CD4-positive, alpha-beta T cell treated with Interleukin-15 for 1 hour (primary cell): ENCODE results near the gene YY1.
A peak's percentile ranks its signal among the peaks of the same experiment; 100 is the strongest.
"Not testable (repeated sequence)": the region's sequence is repeated elsewhere in the genome, so short reads cannot be mapped to it uniquely, and the experiment has no call there.

ENCODE experiments used
- DNase-seq: peaks from one replicate; pipeline ENCODE4 v3.0.0-alpha.2; 2020

The YY1 gene

DNA sequence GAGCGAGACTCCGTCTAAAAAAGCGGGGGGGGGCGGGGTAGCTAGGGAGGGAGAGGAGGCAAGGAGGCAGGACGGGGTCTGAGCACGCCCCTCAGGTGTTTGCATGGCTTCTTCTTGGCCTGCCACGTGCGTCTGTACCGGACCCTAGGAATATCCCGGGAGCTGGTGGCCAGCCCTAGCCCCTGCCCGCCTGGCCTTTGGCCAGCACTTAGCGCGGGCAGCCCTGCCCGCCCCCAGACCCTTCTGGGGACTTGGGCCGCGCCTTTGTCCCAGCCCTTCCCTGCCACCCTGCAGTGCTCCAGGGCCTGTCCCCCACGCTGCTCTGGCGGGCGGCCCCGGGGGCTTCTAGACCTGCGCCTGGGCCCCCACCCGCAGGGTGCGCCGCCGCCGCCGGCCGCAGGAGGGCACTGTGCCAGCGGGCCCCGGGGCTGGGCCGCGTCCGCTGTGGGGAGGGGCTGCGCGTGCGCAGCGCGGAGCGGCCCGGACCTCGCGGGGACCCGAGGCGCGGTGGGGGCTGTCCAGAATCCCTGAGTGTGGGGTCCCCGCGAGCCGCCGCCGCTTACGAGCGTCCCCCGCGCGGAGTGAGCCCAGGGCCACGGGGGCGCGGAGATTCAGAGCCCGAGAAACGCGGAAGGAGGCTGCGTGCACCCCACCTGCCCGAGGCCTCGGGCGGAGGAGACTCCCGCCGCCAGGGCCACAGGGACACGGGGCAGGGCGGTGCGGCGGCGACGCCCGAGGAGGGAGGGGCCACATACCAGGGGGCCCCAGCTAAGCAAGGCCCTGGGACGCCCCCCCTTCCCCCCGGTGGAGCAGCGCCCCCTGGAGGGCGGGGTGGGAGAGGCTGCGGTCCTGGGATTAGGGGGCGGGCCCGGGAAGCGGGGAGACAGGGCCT is 46.3 kb downstream of the YY1 start:
- DNase-seq, result peak; percentile 74

DNA sequence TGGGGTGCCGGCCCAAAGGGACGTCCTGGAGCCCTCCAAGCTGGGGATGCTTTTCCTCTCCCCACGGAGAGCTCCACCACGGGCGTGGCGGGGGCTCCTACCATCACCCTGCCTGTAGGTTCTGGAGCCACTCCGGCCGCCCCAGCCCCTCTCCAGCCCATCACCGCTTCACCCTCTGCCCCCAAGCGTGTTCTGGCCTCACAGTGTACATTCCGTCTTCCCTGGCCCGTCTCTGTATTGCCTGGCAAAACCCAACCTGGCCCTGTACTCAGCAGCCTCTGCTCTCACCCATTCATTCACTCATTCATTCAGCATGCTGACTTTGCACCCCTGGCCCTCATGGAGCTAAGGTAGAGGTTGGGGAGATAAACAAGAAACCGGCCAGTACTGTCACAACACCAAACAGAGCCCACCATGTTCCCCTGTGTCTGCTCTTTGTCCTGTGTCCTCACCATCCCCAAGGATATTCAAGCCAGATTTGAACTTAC is 47.0 kb downstream of the YY1 start:
- DNase-seq, result no peak

DNA sequence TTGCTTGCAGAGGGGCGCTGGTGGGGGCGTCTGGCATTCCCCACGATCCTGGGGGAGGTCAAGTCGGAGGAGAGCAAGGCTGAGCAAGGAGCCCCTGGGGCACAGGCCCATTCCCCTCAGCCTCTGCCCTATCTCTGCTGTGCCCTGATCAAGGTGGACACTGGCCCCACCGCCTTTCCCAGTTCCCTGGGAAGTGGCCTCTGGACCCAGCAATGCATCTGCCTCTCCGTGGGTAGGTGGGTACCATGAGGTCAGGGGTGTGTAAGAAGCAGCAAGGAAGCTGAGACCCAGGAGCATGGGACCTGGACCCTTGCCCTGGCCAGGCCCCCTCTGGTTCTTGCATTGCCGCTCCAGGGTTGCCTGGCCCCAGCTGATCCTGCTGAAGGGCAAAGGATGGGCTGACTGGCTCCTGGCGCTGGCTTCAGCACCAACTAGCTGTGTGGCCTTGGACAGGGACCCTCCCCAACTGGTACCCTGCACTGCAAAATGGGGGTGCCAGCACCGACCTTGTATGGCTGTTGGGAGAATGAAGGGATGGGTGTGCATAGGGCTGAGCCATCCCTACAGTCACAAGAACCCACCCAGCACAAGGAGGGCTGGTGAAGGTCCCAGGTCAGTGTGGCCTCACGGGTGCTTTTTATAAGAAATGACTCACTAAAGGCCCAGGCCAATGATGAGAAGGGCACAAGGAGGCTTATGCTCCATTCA is 47.7 kb downstream of the YY1 start:
- no peak for DNase-seq

DNA sequence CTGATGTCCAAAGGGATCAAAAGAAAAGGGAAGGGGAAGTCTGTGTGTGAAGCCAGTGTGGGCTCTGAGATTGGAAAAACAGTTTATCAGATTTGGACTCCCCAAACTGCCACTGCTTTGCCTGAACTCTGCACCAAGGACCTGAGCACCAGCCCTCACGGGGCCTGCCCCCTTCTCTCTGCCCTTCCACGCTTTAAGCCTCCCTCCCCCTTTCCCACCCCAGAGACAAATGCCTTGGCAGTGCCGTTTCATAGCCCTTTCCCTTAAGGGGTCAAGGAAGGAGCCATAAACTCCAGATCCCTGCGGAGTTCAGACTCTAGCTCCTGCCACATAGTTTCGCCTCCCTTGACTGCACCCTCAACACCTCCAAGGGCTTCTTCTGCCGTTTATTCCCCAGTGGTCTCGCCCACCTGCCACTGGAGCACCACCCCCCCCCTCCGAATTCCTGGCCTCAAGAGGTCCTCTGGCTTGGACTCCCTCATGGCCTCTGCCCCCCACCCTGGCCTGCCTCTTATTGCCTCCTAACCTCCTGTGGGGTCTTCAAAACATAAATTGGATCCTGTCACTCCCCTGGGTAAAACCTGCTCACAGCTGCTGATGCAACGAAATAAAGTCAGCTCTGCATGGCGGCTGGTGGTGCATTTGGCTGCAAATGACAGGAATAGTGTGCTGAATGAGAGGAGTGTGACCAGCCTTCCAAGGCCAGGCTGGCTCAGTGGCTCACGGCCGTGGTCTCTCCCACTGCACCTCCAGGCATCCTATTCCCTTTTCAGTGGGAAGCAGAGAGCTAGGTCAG is 48.5 kb downstream of the YY1 start:
- DNase-seq, result no peak

DNA sequence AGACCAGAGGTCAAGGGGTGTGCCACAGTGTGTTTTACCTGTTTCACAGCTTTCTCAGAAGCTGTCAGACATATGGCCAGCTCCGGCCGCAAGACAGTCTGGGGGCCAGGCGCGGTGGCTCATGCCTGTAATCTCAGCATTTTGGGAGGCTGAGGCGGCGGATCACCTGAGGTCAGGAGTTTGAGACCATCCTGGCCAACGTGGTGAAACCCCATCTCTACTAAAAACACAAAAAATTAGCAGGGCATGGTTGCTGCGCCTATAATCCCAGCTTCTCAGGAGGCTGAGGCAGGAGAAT is 49.0 kb downstream of the YY1 start:
- not testable (repeated sequence) for DNase-seq

DNA sequence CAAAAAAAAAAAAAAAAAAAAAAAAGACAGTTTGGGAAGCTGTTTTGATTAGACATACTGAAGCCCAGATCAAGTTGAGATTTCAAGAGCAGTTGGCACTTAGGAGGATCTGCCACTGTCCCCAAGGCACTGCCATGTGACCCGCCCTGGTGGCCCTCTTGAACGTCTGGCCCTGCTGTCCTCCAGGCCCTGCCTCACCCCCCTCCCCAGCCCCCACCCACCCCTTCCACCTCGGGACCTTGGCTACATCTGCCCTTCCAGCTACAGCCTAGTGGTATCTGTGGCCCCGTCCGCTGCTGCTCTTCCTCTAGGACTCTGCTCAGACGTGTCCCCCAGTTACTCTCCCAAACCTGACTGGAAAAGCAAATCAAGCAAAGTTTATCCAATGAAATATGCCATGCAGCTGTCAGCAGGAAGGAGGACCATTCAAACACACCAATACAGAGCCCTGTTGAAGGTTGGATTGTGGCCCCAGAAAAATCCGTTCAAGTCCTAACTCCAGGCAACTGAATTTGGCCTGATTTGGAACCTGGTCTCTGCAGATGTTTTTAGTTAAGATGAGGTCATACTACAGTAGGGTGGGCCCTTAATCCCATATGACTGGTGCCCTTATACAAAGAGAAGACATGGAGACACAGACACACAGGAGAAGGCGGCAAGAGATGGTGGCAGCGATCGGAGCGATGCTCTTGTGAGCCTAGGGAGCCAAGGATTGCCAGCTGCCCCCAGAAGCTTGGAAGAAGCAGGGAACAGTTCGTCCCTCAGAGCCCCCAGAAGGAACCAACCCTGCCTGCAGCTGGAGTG is 49.6 kb downstream of the YY1 start:
- no peak for DNase-seq

DNA sequence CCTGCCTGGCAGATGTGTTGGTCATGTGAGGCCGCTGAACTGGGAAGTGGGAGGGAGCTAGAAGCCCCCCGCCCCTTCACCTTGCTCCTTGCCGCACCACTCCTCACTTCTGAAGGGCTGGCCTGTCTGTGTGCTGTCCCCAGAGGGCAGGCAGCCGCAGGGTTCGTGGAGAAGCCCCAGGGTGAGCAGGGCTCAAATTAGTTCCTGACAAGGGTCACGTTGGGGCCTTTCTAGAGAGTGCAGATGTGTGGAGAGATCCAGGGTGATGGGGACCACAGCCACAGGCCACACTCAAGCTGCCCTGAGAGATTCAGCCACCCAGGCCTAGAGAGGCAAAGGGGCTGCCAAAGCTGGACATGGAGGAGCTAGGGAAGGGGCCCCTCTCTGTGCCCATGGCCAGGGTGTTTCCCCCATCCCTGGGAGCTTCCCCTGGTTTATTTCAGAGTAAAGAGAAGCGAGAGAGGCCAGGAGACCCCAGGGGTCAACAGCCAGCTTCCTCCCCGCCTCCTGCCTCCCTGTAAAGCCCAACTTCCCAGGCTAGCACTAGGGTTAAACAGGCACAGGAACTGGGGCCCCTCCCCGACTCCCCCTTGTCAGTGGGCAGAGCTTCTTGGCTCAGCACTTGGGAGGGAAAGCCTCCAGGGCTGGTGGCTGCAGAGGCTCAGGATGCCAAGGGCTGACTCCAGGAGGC is 51.1 kb downstream of the YY1 start:
- no peak for DNase-seq

DNA sequence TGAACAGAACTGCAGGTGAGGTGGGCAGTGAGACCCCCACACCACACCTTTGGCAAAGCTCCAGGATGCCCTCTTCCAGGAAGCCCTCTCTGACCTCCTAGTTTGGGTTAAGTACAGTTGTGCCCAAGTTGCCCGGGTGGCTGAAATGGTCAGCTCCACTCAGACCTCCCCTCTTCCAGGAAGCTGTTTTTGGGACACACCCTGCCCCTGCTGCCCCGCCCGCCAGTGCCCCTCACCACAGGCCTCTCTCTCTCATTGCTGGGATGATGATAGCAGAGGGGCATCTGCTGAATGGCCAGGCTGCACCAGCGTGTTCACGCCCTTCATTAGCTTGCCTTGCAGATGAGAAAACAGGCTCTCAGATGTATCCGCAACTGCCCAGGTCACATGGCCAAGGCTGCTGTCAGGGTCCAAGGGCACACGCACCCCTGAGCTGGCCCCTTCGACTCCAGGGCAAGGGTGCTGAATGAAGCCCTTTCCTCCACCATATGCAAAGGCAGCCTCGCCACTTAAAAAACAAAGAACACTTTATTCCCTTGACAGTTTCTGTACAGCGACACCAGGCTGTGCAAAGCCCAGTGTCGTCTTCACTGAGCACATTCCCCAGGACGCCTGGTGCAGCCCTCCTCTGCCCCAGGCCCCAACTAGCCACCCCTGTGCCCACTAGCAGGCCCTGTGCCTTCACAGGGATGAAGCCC is 51.8 kb downstream of the YY1 start:
- DNase-seq, result no peak

DNA sequence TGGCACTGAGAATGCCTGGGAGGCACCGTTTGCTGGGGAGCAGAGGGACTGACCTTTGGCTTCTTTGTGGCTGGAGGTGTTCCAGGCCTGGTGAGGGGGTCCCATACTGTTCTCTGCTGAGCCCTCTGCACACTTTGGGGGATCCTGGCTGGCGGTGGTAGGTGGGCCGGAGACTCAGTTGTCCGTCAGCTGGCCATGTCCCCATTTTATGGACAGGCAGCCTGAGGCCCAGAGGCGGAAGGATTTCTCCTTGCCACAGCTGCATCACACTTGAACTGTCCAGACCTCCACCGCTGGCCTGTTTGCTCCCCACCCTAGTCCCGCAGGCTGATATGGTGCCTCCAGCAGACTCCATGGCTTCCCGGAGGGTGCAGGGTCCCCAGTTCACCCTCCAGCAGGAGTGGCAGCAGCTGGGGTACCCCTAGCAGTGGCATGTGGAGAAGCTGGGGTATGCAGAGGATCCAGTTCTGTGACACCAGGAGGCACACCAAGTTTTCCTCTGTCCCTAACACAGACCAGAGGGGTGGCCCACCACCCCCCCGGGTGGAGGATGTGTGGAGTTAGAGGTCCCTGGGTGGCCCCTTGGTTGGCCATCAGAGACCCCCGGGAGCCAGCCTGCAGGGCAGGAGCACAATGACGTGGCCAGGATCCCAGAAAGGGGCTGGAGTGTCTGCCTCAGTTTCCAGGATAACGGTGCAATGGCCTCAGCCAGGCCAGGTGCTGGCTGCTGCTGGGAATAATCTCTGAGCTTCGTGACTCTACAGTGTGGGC is 52.5 kb downstream of the YY1 start:
- DNase-seq, result no peak

DNA sequence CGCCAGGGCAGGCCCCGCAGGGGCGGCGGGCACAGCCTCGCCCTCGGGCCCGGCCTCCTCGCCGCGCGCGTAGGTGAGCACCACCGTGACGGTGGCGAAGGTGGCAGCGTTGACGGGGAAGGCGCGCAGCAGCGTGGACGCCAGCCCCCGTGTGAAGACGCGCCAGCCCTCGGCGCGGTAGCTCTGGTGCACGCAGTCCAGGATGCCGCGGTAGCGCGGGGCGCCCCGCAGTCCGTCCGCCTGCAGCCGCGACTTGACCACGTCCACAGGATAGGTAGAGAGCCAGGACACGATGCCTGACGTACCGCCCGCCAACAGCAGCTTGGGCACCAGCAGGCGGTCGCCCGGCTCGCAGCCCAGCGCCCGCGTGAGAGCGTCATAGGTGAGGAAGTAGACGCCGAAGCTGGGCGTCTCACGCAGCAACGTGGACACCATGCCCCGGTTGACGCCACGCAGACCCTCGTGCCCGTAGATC is 53.4 kb downstream of the YY1 start:
- no peak for DNase-seq

DNA sequence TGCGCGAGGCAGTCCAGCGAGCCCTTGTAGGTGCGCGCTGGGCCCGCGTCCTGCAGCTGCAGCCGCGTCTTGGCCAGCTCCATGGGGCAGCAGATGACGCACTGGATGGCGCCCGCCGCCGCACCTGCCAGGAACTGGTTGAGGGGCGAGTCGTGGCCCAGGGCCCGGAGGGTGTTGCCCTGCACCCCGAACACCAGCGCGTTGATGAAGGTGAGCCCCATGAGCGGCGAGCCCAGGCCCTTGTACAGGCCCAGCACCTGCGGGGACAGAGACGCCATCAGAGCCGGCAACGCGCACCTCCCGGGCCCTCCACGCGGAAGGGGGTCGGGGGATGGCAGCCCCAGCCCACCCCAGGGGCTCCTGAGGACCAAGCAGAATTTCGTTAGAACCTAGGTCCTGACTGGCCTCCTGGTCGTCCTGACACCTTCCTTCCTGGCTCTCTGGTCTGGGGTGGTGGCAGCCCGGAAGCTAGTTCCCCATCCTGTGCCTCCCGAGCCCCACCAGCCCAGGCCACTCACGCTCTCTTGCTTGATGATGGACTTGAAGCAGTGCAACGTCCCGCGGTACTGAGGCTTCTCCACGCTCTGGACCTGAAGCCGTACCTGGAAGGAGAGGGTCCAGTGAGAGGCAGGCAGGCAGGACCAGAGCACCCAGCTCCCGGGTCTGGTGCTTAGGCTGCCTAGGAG is 54.0 kb downstream of the YY1 start:
- no peak for DNase-seq

DNA sequence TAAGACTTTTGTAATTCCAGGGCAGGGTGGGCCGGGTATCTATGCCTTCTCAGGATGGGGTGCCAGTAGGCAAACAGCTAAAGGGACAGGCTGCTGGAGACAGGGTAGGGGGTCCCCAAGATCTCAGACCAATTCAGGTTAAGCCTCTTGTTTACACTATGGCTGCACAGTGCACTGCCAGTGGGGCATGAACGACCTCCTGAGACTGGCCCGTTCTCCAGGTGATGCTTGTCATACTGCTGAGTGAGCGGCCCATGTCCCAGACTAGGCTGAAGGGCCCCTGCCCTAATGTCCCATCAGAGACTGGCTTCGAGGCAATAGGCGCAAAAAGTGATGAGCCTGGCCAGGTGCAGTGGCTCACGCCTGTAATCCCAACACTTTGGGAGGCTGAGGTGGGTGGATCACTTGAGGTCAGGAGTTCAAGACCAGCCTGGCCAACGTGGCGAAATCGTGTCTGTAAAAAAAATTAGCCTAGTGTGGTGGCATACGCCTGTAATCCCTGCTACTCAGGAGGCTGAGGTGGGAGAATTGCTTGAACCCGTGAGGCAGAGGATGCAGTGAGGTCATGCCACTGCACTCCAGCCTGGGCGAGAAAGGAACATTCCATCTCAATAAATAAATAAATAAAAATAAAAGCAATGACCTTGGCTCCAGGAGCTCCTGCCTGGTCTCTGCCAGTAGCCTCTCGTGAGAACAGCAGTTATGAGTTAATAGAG is 54.7 kb downstream of the YY1 start:
- DNase-seq, result no peak

DNA sequence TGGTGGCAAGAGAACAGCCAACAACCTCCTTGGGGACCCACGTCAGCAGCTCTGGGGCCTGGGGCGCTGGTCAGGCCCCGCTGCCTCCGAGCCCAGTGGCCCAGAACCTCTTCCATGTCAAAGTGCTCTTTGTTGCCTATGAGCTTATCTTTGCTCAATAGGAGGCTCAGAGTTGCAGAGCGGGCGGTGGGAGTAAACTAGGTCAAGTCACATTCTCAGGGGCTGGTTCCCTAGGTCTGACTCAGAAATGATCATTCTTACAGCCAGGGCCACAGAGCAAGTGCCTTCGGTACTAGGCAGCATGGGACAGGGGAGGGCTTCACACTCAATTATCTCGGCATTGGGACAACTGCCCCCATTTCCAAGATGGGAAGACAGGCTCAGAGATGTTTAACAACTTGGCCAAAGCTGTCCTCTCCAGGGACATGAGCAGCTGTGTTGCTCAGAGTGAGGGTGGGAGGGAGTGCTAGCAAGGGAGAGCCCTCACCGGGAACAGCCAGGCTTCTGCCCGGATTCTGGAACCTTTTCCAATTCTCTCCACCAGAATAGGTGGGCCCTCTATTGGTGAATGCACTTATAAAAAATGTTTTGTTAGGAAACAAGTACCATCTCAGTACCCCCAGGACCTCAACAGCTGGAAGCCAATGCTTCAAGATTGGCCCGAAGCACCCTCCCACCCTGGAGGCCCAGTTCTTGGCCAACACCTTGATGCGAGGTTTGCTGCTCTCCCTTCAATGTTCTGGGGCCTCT is 55.4 kb downstream of the YY1 start:
- DNase-seq, result no peak

DNA sequence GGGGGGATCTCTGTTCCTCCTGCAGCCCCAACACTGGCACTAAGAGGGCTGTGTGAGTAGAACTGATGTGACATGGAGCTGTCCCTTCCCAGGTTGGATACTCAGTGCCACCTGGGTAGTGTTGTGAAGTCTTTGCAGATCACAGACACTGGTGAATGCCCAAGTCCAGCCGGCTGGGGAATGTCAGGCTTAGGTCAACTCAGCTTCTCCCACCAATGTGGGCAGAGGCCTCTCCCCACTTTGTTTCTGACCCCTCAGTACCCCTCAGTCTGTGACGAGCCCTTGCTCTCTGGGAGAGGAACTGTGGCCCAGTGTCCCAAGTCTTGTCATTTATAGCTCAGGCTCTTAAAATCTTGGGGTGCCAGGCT is 56.0 kb downstream of the YY1 start:
- no peak for DNase-seq

DNA sequence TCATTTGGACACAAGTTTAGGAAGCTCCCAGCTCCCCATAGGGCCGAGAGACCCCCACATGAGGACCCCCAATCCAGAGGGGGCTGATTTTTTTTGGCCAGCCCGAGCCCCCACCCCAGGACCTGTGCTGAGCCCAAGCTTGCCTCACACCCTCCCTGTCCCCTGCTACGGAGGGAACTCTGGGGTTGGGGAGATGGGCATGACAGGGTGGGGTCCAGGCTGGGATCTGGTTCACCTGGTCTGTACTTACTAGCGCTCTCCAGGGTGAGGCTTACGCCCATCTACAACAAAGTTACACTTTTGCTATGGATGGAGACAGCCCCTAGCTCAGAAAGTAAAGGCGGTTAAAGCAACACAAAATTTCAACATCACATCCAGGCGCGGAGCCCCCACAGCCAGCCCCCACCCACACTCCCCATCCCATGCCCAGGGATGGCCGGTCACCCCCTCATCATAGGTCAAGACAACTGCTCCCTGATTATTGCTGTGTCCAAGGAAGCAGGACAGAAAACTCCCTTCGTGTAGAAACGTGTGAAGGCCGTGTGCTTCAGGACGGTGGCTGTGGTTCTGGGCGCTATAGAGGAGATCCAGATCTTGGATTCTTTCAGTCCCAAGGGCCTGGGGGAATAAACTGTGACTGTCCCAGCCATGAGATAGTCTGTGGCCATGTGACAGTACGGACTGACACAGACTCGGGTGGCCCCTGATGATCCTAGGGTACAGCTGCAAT is 56.6 kb downstream of the YY1 start:
- no peak for DNase-seq

DNA sequence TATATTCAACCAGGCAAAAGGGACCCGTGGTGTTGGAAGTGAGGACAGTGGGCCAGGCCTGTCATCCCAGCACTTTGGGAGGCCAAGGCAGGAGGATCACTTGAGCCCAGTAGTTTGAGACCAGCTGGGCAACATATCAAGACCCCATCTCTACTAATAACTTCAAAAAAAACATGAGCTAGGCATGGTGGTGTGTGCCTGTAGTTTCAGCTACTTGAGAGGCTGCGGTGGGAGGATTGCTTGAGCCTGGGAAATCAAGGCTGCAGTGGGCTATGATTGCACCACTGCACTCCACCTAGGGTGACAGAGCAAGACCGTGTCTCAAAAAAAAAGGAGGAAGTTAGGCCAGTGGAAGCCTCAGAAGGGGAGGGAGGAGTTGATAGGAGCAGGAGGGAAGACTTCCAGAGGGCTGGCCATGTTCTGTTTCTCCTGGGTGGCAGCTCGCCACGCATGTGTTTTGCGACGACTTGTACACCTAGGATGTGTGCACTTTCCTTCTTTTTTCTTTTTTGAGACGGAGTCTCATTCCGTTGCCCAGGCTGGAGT is 57.2 kb downstream of the YY1 start:
- no peak for DNase-seq

DNA sequence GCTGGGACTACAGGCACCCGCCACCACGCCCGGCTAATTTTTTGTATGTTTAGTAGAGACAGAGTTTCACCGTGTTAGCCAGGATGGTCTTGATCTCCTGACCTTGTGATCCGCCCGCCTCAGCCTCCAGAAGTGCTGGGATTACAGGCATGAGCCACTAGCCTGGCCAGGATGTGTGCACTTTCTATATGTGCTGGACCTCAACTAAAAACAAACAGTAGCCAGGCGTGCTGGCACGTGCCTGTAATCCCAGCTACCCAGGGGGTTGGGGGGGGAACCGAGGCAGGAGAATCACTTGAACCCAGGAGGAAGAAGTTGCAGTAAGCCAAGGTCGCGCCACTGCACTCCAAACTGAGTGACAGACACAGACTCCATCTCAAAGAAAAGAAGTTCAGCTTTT is 57.8 kb downstream of the YY1 start:
- not testable (repeated sequence) for DNase-seq
